GM23338 (cell line): ENCODE data around the gene DGKK. TPM values are rescaled to one million over a fixed set of nuclear protein-coding genes. Genes with fewer than 3 reads are reported as not detected.

Experiments used
- ATAC-seq: fragments of 200-7000 bp; cut with Tn5 transposase; 3 replicates; pipeline ENCODE4 v1.9.1; 2020
- DNase-seq: peaks from one replicate; pipeline ENCODE4 v3.0.0-alpha.2; 2015; ENCODE audit warnings: low spot score
- H2AFZ ChIP-seq: fragments of 200-600 bp; sonication (generic); 2 replicates; pipeline ENCODE4 v1.8.0; 2016; ENCODE audit warnings: antibody characterized with exemption, mild to moderate bottlenecking, moderate library complexity
- H3F3A ChIP-seq: fragments of 200-600 bp; sonication (generic); replicated peaks from 2 replicates; pipeline ENCODE4 v1.8.0; 2017; ENCODE audit warnings: antibody characterized with exemption, mixed run types, low read depth
- H3K27ac ChIP-seq: fragments of 200-600 bp; sonication (generic); 2 replicates; pipeline ENCODE4 v1.6.1; 2016; ENCODE audit warnings: low read depth
- H3K27me3 ChIP-seq: fragments of 200-600 bp; sonication (generic); 2 replicates; pipeline ENCODE4 v1.8.0; 2016; ENCODE audit warnings: mild to moderate bottlenecking, mixed run types, moderate library complexity; ENCODE audit not compliant: insufficient read depth
- H3K36me3 ChIP-seq: fragments of 200-600 bp; sonication (generic); 2 replicates; pipeline ENCODE4 v1.8.0; 2016; ENCODE audit warnings: mild to moderate bottlenecking; ENCODE audit not compliant: insufficient read depth
- H3K4me1 ChIP-seq: fragments of 200-600 bp; sonication (generic); 2 replicates; pipeline ENCODE4 v1.8.0; 2016; ENCODE audit warnings: mild to moderate bottlenecking, moderate library complexity; ENCODE audit not compliant: insufficient read depth
- H3K4me2 ChIP-seq: fragments of 200-600 bp; sonication (generic); 2 replicates; pipeline ENCODE4 v1.7.1; 2017; ENCODE audit warnings: mixed run types
- H3K4me3 ChIP-seq: fragments of 200-600 bp; sonication (generic); 2 replicates; pipeline ENCODE4 v1.6.1; 2016; ENCODE audit warnings: mixed run types
- H3K79me2 ChIP-seq: fragments of 200-600 bp; sonication (generic); replicated peaks from 2 replicates; pipeline ENCODE4 v1.8.0; 2017; ENCODE audit warnings: mild to moderate bottlenecking; ENCODE audit not compliant: insufficient read depth
- H3K9me2 ChIP-seq: fragments of 200-600 bp; sonication (generic); 2 replicates; pipeline ENCODE4 v1.8.0; 2017; ENCODE audit not compliant: insufficient read depth
- H4K20me1 ChIP-seq: fragments of 200-600 bp; sonication (generic); replicated peaks from 2 replicates; pipeline ENCODE4 v1.8.0; 2017; ENCODE audit warnings: mild to moderate bottlenecking; ENCODE audit not compliant: insufficient read depth
- H3K27ac Mint-ChIP-seq: 2 replicates; pipeline ENCODE4 v1.8.0; 2020; ENCODE audit warnings: inconsistent platforms, mild to moderate bottlenecking, moderate library complexity, mixed read lengths
- H3K27me3 Mint-ChIP-seq: 3 replicates; pipeline ENCODE4 v1.8.0; 2022; ENCODE audit warnings: low read depth, mild to moderate bottlenecking, moderate library complexity, mixed read lengths, inconsistent platforms; ENCODE audit not compliant: insufficient read depth, poor library complexity
- H3K36me3 Mint-ChIP-seq: 3 replicates; pipeline ENCODE4 v1.8.0; 2021; ENCODE audit warnings: low read depth, mild to moderate bottlenecking, inconsistent platforms, moderate library complexity, mixed read lengths
- H3K4me1 Mint-ChIP-seq: 3 replicates; pipeline ENCODE4 v1.8.0; 2020; ENCODE audit warnings: mild to moderate bottlenecking, inconsistent platforms, mixed read lengths
- H3K4me3 Mint-ChIP-seq: 3 replicates; pipeline ENCODE4 v1.8.0; 2021; ENCODE audit warnings: moderate library complexity, mild to moderate bottlenecking, inconsistent platforms, mixed read lengths
- H3K9me3 Mint-ChIP-seq: 3 replicates; pipeline ENCODE4 v1.8.0; 2020; ENCODE audit warnings: moderate library complexity, mild to moderate bottlenecking, inconsistent platforms, mixed read lengths
- CREB1 ChIP-seq: fragments of 250-450 bp; sonication (Bioruptor Pico); IDR thresholded peaks from 2 replicates; pipeline ENCODE4 v1.5.0; 2020; ENCODE audit warnings: low read depth, mild to moderate bottlenecking, moderate library complexity
- EZH2 ChIP-seq: fragments of 200-600 bp; sonication (generic); IDR thresholded peaks from one replicate; pipeline ENCODE4 v1.8.0; 2017; ENCODE audit warnings: antibody characterized with exemption, mild to moderate bottlenecking, low read depth; ENCODE audit not compliant: unreplicated experiment
- JUNB ChIP-seq: IDR thresholded peaks from one replicate; pipeline ENCODE4 v1.6.1; 2016; ENCODE audit warnings: antibody characterized with exemption; ENCODE audit not compliant: unreplicated experiment
- NANOG ChIP-seq: IDR thresholded peaks from 2 replicates; pipeline ENCODE4 v1.6.1; 2016; ENCODE audit warnings: antibody characterized with exemption, borderline replicate concordance
- POLR2AphosphoS5 ChIP-seq: IDR thresholded peaks from 2 replicates; pipeline ENCODE4 v1.6.1; 2016; ENCODE audit warnings: antibody characterized with exemption, low read depth
- REST ChIP-seq: IDR thresholded peaks from one replicate; pipeline ENCODE4 v1.6.1; 2018; ENCODE audit warnings: antibody characterized with exemption; ENCODE audit not compliant: unreplicated experiment
- STAT1 ChIP-seq: IDR thresholded peaks from one replicate; pipeline ENCODE4 v1.6.1; 2016; ENCODE audit warnings: antibody characterized with exemption; ENCODE audit not compliant: unreplicated experiment
- ZNF114 ChIP-seq: fragments of 250-450 bp; sonication (Bioruptor Pico); IDR thresholded peaks from 2 replicates; pipeline ENCODE4 v1.5.0; 2020; ENCODE audit warnings: mild to moderate bottlenecking, moderate library complexity
- ZNF462 ChIP-seq: fragments of 250-450 bp; sonication (Bioruptor Pico); IDR thresholded peaks from 2 replicates; pipeline ENCODE4 v1.5.0; 2020; ENCODE audit warnings: mild to moderate bottlenecking, moderate library complexity
- polyA plus RNA-seq: library from polyadenylated mRNA; unstranded; fragments of >200 nt; fragmentation: Nextera tagmentation; extraction: Ambion mirVana; gene quantifications from 2 replicates; pipeline ENCODE4 v1.2.1, GENCODE V29; 2016
- total RNA-seq: library from RNA; depleted of rRNA; stranded (reverse); fragments of >200 nt; shearing (Covaris generic); gene quantifications from 2 replicates; pipeline ENCODE4 v1.2.3, GENCODE V29; 2014

Gene DGKK
- total and polyA plus RNA-seq, 2 experiments from 2014 or later, result 2.1 to 8.9 TPM

GRCh38 chrX:50442426-50443116 is 28.1 kb downstream of the DGKK start (continued):
- TF ChIP-seq ZNF462 (CRISPR knock-in tag), result no peak
- no peak for TF ChIP-seq STAT1
- TF ChIP-seq JUNB, result no peak

- peaks cover 39% of the 10 kb centered on the region for H3K4me1 Mint-ChIP-seq
- Histone ChIP-seq H3K4me1 (peaks cover 20% of the 10 kb centered on the region), H3K79me2 (no peaks in the 10 kb centered on the region), H3K36me3 (no peaks in the 10 kb centered on the region), H3K27ac (no peak overlapping the region), H3K27me3 (no peaks in the 10 kb centered on the region), H3K9me2 (no peaks in the 10 kb centered on the region), H3F3A (no peaks in the 10 kb centered on the region), H4K20me1 (no peaks in the 10 kb centered on the region), H3K4me2 (no peak overlapping the region), H3K4me3 (no peak overlapping the region), H2AFZ (no peak overlapping the region)
- no peaks in the 10 kb centered on the region for H3K9me3 Mint-ChIP-seq
- H3K36me3 Mint-ChIP-seq, result 0 out of 3 replicates have a peak, but pooled peaks cover 3% of the 10 kb centered on the region
- ATAC-seq, result no peak
- H3K4me3 Mint-ChIP-seq, result no peak overlapping the region
- no peak for DNase-seq
- H3K27me3 Mint-ChIP-seq, result peaks cover 1% of the 10 kb centered on the region
- no peak overlapping the region for H3K27ac Mint-ChIP-seq
- no peak for TF ChIP-seq NANOG
- no peak for TF ChIP-seq CREB1 (CRISPR knock-in tag)
- TF ChIP-seq ZNF114 (CRISPR knock-in tag), result no peak
- no peak for TF ChIP-seq POLR2AphosphoS5
- no peak for TF ChIP-seq STAT1
- no peak for TF ChIP-seq REST
- TF ChIP-seq EZH2, result no peak
- TF ChIP-seq JUNB, result no peak
Measured at GRCh38 chrX:50436797-50437196, 33.8 kb downstream of the DGKK start.
